SW 1271 (cell line): ENCODE data around the gene DNAJC6.

Source experiments
- DNase-seq, 2 experiments: peaks; one replicate each; lab custom pipeline; 2025; lab: John Stamatoyannopoulos, UW

DNAJC6 gene

DNA sequence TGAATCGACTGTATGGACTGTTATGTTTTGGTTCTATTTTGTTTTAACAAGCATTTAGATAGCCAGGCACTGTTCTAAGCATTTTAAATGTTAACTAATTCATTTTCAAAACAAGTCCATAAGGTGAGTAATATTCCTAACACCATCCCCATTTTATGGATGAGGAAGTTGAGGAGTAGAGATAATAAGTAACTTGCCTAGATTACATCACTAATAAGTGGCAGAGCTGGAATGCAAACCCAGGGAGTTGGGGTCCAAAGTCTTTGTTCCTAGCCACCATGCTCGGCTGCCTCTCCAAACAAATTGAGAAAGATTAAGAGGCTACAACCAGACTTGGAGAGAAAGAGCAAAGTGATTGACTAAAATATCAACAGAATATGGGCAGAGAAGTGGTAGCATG lies 98.5 kb downstream of the DNAJC6 start:
- DNase-seq: no peak

DNA sequence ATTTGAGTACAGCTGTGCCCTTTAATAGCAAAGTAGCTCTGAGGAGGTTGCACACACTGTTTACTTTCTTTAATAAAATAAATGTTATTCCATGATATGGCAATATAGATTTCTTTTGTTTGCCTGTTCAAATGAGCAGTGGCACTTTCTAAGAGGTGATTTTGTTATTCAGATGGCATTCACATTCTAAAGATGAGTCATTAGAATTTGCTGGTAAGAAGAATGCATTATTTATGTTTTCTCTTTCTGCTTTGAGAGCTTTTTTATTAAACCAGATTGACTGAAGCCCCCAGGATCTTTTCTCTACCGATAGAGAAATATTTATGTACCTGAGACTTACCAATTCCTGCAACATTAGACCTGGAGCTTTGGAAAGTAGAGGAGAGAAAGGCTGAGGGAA lies 100.0 kb downstream of the DNAJC6 start:
- DNase-seq: no peak

DNA sequence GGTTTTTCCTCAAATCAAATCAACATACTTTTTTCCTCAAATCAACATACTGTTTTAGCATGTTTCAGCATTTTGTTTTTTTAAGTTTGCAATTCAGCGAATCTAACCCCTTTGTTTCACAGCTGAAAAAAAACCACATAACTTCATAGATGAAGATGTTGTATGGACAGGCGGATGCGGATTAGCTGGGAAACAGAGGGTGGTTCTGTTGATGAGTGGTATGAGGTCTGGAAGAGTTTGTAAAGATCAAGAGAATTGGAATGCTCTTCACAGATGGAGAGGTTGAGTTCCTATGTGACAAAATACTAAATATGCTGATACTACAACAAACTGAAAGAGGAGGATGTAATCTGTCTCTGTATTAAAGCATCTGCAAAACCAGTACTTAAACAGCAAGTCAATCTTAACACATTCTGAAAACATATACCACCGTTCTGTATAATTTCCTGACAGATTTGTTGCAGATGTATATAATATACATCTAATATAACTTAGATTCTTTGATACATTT lies 100.5 kb downstream of the DNAJC6 start:
- DNase-seq: no peak

DNA sequence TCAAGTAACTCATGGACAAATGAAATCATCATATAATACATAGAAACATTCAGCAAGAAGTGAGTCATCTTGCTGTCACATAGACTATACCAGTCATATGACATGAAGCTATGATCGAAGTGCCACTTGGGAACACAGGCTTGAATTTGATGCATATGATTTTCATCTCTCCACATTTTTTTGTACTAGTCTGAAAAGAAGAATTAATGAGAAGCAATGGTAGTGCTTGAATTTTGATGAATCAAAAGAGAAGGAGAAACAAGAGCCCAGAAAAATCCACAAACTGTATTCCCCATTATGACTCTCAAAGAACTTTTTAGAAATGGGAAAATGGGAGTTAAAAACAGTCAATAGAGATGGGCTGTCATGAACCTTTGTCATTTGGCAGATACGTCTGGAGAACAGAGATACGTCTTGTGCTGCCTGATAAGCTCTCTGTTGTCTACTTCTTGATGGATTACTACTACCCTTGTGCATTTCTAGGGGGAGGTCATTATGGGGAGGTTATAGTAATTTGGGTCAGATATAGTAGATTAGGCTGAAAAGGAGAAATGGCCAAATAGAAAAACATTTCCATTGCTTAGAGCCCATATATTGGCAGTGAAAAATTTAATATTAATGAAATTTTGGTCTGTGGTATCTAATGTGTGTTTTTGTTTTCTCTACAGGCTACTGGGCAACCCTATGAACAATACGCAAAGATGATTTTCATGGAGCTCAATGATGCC lies 103.1 kb downstream of the DNAJC6 start:
- no peak for DNase-seq

DNA sequence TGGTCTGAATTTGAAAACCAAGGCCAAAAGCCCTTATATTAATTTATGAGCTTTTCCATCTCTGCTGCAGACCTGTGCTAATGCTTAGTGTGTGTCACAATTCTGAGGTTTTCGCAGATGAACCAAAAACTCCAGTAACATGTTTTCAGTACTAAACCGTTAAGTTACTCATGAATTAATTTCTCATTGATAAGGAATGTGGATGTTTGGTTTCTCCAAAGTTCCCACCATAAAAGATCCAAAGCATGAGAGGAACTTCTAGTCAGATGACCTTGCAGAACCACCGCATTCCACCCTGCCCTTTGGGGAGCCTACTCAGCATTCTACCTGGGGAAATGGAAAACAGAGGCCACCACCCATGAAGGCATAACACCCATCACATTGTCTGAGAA lies 103.6 kb downstream of the DNAJC6 start:
- no peak for DNase-seq

DNA sequence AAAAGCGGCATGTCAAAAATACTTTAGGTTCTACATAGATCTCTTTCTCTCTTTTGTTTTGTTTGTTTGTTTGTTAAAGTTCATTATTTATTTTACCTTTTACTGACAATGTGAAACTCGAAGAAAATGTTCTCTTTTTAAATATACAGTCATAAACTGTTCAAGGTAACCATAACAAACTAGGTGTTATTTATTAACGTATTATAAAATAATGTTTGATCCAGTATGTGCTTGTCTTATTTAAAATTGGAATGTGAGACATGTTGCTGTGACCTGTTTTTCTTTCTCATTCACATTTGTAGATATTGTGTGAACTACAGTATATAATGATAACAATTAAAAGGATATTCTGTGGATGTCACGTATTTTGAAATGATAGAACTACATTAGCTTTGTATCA lies 105.2 kb downstream of the DNAJC6 start:
- no peak for DNase-seq

DNA sequence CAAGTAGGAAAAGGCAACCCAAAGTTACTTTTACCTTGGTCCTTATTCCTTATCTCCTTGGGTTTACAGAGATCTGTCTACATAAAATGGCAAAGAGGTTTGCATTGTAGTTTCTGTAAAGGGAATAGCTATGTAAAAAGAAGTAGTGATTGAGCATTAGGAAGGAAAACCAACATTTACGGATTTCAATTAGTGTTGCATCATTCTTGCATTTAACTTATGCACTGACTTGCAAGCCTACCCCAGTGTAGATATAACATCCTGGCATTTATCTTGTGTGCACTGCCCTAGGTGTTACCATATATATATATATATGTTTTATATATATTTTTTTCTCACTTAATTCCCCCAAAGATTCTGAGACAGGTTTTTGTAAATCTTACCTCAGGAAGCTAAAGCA lies 107.4 kb downstream of the DNAJC6 start:
- DNase-seq: no peak

DNA sequence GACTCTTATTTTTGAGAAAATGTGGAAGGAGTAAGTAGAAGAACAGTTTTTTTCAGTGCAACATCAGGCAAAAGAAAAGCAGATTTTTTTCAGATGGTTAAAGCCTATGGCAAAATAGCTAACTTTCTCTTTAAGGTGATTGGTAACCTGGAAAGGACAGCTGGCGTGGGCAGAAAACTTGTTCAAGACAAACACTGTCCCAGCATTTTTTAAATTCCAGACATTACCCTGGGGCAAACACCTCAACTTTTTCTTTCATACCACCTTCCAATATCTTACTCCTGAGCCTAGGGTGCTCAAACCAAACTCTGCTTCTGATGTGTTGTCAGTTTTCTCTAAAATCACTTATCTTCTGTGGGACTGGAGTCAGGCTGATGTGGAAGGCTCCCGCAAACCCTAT lies 108.4 kb downstream of the DNAJC6 start:
- DNase-seq: no peak

DNA sequence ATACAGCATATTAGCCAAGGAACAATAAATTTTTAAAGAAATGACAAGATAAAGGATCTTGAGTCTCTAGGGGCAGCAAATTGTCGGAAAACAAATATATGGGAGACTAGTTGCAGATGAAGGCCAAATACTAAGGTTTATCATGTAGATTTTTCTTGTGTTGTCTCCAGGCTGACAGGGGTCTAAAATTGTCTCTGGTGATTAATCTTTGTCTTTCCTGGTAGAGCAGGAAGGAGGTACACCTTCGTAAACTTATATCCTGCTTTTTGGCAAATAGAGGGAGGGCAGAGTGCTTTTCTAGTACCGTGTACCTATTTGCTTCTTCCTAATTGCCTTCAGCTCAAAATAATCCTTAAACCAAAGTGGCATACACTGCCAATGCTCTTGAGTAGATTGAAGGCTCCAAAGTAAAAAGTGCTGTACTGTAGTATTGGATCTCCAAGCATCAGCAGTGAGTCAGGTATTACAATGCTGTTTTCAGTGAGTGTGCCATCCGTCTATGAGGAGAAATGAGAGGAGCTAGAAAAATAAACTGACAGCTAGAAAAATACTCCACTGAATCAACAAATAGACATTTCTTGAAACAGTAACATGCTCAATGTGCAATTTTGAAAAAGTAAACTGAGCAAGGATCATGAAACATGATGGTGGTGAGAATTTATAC lies 109.3 kb downstream of the DNAJC6 start:
- DNase-seq: no peak

DNA sequence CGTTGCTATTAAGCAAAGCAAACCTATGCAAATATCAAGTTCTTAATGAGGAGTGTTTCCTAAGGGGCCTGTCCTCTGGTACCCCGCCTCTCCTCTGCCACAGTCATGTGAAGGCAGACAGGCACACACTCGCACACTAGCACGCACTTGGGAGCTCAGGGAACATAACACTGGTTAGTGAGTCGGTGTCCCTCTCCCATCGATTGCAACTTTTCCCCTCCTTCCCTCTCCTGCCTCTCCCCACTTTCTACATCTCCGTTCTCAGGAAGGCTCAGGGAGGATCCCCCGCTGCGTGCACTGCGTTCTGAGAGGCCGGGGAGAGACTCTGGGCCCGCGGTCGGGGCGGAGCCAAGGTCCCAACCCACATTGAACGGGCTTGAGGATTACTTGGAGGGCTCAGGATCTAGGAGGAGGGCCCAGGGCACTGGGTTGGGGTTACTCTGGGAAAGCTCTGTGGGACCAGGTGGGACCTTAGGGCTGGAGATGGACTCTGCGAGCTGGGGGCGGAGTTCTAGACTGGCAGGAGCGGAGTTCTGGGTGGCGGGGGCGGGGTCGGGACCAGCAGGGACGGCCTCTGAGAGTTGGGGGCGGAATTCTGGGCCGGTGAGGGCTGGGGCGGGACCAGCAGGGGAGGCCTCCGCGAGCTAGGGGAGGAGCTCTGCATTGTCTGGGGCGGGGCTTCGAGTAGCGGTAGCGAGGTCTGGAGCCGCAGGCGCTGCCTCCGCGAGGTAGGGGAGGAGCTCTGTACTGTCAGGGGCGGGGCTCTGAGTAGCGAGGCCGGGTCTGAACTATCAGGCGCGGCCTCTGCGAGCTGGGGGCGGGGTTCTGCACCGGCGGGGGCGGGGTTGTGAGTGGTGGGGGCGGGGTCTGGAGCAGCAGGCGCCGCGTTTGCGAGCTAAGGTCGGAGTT lies 110.6 kb downstream of the DNAJC6 start:
- peak; percentile 90 to 93 for DNase-seq

DNA sequence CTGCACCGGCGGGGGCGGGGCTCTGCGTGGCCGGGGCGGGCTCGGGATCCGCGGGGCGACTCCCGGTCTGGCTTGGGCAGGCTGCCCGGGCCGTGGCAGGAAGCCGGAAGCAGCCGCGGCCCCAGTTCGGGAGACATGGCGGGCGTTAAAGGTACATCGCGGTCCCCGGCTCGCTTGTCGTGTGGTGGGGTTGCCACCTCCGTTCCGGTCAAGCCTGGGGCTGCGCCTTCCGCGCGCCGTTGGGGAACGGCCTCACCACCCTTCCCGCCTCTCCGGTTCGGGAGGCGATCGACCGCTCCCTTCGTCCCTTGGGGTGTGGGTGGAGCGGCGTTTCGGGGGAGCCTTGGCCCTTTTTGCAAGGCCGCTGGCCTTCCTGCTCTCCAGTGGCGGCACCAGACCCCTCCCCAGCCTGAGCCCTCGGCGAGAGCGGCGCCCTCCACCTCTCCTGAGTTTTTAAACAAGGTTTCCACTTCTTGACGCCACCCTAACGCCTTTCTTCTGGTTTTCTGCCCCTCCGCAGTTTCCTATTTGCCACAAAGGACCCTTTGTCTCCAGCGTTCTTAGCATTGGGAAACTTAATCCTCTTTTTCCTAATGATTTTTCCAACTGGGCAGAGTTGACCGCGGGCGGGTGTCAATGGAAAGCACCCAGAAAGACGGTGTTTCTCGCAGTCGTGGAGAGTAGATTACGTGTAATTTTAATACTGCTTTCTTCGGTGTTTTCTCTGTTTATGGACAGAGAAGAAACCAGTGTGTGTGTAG lies 111.4 kb downstream of the DNAJC6 start, which contains the start of the genes LEPR and LEPROT:
Gene LEPR, plus strand, starts transcription at position 79 of the 761 bp plus-strand sequence. CDS start 144,898 bp downstream, outside the sequence.
Gene LEPROT, plus strand, starts transcription at position 79 of the 761 bp plus-strand sequence. Its CDS starts 57 bp downstream, at position 136.
- no peak for DNase-seq

DNA sequence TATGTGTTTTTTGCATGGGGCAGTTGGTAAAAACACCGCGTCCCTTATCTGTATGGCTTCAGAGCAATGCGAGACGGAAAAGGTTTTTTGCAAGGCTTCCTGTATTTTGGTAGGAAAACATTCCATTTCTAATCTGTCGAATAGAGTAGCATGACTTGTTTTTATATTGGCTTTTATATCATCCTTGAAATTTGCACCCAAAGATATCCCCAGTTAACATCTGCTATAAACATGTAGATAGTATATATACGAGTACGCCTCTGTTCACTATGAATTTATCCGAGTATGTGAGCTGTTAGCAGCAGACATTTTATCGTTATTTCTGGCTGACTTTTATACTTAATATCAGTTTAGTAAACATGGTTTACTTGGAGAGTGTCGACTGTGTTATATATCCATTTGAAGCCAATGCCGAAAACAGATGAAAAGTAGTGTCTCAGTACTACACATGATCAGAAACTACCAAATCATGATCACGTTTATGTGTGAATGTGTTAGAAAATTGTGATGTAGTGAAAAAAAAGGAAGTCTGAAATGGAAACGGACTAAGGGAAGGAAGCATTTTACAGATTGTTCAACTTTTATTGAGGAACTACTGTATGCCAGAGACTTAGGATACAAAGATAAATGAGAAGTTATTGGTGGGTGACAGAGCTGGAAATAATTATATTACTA lies 112.1 kb downstream of the DNAJC6 start:
- peak in 1 of 2 experiments; percentile 35 for DNase-seq

DNA sequence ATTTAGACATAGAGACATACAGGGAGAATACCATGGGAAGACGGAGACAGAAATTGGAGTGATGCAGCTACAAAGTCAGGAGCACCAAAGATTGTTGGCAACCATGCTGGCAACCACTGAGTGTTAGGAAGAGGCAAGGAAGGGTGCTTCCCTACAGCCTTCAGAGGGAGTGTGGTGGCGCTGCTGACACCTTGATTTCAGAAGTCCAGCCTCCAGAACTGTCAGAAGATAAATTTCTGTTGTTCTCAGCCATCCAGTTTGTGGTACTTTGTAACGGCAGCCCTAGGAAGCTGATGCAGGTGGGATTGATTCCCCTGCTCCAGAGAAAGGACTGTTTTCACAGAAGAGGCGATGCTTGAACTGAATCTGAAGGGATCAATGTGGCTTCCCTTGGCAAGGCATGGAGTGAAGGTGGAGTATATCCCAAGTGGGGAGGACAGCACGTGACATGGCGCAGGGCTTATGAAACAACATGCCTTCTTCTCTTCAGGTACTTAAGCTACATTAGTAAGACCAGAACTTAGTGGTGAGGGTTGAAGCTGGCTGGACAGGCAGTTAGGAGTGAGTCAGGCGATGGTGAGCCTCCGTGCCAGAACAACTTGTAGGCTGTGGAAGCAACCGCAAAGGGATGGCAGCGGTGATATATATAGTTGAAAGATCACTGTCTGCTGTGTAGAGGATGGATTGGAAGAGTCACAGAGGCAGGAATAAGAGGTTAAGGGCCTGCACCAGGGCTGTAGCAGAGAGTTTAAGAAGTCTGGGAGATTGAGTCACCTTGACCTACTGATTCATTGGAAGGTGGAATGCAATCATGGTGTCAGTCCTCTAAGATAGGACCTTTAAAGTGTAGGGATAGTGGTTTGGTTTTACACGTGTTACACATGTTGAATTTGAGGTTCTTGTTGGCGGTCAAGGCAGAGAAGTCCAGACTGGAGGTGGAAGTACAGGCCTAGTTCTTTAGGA lies 113.2 kb downstream of the DNAJC6 start:
- DNase-seq: peak in 1 of 2 experiments; percentile 60

DNA sequence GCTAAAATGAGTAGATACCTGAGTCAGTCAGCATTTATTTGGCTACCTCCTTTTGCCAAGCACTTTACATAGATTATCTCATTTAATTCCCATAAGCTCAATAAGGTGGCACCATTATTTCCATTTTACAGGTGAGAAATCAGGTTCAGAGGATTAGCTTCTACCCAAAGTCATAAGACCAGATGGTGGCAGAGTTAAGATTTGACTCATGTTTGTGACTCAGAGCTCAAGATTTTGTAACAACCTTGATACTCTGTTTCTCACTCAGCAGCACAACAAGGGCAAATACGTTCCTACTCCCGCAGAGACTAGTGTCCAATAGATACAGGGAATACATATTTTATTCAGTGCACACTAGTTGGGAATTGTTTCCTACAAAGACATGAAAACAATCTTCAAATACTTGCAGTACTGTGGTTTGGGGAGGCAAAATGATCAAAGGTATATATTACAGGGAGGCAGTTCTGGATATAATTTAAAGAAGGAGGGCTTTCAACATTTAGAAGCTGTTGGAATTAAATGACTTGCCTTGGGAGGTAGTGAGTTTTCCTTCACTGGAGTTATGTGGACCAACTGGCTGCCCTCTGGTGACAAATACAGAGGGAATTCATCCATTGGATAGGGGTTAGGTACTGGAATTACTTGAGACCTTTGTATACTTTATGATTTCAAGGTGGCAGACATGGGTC lies 114.7 kb downstream of the DNAJC6 start:
- peak; percentile 45 to 84 for DNase-seq

DNA sequence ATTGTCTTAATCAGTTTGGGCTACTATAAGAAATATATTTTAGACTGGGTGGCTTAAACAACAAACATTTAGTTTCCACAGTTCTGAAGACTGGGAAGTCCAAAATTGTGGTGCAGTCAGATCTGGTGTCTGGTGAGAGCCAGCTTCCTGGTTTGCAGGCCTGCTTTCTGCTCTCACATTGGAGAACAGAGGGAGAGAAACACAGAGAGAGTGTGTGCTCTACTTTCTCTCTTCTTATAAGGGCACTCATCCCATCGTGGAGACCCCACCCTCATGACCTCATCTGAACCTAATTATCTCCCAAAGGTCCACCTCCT lies 115.2 kb downstream of the DNAJC6 start:
- DNase-seq: no peak

DNA sequence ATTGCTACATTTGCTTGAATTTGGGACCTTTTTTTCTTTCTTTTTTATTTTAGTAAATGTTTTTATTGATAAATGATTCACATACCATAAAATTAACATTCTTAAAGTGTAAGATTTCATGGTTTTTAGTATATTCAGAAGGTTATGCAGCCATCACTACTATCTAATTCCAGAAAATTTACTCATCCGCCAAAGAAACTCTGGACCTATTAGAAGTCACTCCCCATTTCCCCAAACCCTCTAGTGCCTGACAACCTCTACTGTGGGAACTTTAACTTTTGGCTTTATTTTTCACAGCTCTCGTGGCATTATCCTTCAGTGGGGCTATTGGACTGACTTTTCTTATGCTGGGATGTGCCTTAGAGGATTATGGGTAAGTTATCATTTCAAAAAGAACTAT lies 115.7 kb downstream of the DNAJC6 start:
- DNase-seq: no peak

DNA sequence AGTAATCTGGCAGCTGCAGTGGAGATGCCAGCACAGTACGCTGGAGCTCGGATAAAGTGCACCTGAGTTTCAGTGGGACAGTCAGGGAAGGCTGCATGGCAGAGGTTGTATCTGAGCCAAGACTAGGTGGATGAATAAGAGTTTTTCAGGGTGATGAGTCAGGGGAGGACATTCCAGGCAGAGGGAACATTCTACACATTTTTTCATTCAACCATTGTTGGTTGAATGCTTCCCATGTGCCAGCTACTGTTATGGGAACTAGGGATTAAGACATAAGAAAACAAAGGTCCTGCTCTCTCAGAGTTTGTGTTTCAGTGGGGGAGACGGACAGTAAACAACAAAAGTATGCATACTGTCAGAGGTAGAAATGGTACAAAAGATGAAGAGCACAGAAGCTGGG lies 116.4 kb downstream of the DNAJC6 start:
- peak; percentile 32 to 84 for DNase-seq

DNA sequence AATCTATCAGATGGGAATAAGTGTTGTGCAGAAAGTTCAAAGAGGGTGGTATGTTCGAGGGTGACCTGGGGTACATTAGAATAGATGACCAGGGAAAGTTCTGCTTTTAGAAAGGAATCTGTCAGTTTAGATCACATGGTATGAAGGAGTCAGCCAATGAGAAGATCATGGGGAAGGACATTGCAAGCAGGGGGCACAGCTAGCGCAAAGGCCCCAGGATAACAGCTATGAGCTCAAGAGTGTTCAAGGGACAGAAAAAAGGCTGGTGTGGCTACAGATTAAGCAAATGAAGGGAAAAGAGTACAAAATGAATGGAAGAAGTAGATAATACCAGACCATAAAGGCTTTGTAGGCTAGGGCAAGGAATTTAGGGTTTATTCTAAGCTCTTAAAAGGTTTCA lies 119.7 kb downstream of the DNAJC6 start:
- DNase-seq: no peak

DNA sequence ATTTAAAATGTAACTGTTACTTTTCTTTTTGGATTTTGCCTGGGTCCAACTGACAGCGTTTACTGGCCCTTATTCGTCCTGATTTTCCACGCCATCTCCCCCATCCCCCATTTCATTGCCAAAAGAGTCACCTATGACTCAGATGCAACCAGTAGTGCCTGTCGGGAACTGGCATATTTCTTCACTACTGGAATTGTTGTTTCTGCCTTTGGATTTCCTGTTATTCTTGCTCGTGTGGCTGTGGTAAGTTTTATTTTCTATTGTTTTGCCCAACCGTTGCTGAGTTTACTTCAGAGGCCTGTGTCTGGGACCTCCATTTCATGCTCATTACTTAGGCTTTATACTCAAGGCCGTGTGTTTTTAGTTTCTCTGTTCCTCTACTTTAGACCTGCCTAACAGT lies 120.5 kb downstream of the DNAJC6 start:
- peak; percentile 53 to 89 for DNase-seq
